Mammary epithelial cell (primary cell): ENCODE measurements around the gene TOMM6.

Source experiments
- EZH2 ChIP-seq: IDR thresholded peaks from 2 replicates; pipeline ENCODE4 v1.6.1; 2012; ENCODE audit warnings: low read length, inconsistent platforms, borderline replicate concordance
- TF ChIP-seq, protein P1 (sequence below), 2 donors: IDR thresholded peaks in 1 of 2; conservative IDR thresholded peaks in 1 of 2; 2 replicates each; pipeline ENCODE4 v1.5.1; 2011 to 2012; ENCODE audit warnings: inconsistent platforms in 2 of 2, low read length in 2 of 2, mild to moderate bottlenecking in 2 of 2, control low read depth in 1 of 2, low read depth in 1 of 2; ENCODE audit not compliant: insufficient read depth in 1 of 2; ENCODE audit errors: extremely low read depth in 1 of 2

DNA sequence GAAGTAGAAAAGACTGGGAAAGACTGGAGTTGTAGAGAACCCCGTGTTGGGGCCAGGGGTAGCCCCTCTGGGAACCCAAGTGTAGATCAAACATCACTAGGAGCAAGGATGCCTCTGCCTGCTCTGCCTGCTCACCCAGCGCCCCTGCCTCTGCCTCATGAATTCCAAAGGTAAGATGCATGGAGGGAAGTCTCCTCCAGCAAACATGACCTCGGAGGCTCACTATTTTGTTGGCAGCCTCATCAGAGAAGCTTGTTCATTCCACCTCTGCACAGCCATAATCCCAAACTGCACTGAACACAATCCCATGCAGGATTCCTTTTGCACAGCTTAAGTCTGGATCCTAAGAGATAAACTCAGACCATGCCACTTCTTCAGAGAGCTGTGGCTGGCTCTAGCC is 12.7 kb upstream of the TOMM6 start:
- TF ChIP-seq, protein P1, sequence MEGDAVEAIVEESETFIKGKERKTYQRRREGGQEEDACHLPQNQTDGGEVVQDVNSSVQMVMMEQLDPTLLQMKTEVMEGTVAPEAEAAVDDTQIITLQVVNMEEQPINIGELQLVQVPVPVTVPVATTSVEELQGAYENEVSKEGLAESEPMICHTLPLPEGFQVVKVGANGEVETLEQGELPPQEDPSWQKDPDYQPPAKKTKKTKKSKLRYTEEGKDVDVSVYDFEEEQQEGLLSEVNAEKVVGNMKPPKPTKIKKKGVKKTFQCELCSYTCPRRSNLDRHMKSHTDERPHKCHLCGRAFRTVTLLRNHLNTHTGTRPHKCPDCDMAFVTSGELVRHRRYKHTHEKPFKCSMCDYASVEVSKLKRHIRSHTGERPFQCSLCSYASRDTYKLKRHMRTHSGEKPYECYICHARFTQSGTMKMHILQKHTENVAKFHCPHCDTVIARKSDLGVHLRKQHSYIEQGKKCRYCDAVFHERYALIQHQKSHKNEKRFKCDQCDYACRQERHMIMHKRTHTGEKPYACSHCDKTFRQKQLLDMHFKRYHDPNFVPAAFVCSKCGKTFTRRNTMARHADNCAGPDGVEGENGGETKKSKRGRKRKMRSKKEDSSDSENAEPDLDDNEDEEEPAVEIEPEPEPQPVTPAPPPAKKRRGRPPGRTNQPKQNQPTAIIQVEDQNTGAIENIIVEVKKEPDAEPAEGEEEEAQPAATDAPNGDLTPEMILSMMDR (conservative IDR thresholded peaks at IDR 0.05 in 1 of 2, IDR thresholded peaks at IDR 0.05 in 1 of 2; ENCODE audit: extremely low read depth in 1 of 2, insufficient read depth in 1 of 2, low read depth in 1 of 2, low read length in 2 of 2) = no peak
- no peak for TF ChIP-seq EZH2
